ENCODE measurements around the gene PPM1A. TPM values are rescaled to one million over a fixed set of nuclear protein-coding genes. Genes with fewer than 3 reads are reported as not detected.

Gene PPM1A
- total RNA-seq, 1 experiment from 2014 or later = 41.7 TPM

DNA sequence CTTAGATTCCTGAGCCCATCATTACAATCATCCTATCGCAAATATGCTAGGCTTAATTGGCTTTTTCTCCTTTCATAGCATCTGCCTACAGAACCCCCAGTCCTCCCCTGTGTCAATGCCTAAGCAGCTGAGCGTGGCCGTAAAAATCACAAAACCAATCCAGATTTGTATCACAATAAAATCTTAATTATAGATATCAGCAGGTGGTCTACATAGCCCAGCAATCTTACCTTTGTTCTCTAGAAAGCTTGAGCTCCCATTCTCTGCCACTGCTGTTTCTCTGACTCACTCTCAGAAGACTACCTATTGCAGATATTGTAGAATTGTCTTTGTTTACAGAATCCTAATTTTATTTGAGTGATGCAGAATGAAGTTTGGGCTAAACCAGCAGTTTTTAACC is 37.9 kb upstream of the PPM1A start:
- Histone ChIP-seq H3K9ac (ENCODE audit: extremely low read depth, insufficient read length, low read length) (no peak overlapping the region), H2AFZ (ENCODE audit: low read length) (no peak overlapping the region), H4K20me1 (ENCODE audit: control insufficient read depth, insufficient read depth, insufficient read length) (no peaks in the 10 kb centered on the region), H3K4ac (ENCODE audit: low read depth, low read length) (no peak overlapping the region), H2BK120ac (ENCODE audit: low read depth, low read length, poor library complexity, severe bottlenecking) (no peak overlapping the region), H3K4me2 (ENCODE audit: insufficient read depth, insufficient read length, low read length) (no peak overlapping the region), H4K5ac (ENCODE audit: insufficient read length, low read depth, low read length) (no peak overlapping the region), H3K56ac (ENCODE audit: insufficient read length, low read depth, low read length) (no peak overlapping the region), H4K8ac (replicated peaks; ENCODE audit: insufficient read length, low read depth, low read length) (no peak overlapping the region), H3K23ac (ENCODE audit: insufficient read length, low read depth, low read length) (no peak overlapping the region), H3K18ac (ENCODE audit: insufficient read length, low read depth, low read length) (no peak overlapping the region), H3T11ph (ENCODE audit: low read length) (no peak overlapping the region), H2BK15ac (ENCODE audit: low read depth, low read length) (no peak overlapping the region), H2BK20ac (ENCODE audit: low read depth, low read length, poor library complexity, severe bottlenecking) (no peak overlapping the region), H3K27me3 (ENCODE audit: insufficient read depth, low read length) (no peaks in the 10 kb centered on the region), H2BK5ac (ENCODE audit: insufficient read length, low read length) (no peak overlapping the region), H3K9me3 (ENCODE audit: control insufficient read depth, low read depth, low read length) (no peaks in the 10 kb centered on the region), H2BK12ac (ENCODE audit: insufficient read length, low read depth, low read length) (no peak overlapping the region), H3K23me2 (ENCODE audit: insufficient read length, low read depth, low read length, poor library complexity, severe bottlenecking) (no peaks in the 10 kb centered on the region), H3K79me2 (ENCODE audit: insufficient read depth, low read length) (no peaks in the 10 kb centered on the region), H3K4me1 (ENCODE audit: insufficient read depth, low read length) (peaks cover 8% of the 10 kb centered on the region; the same call in 1 of the 2 replicates), H3K14ac (ENCODE audit: insufficient read depth, low read length) (no peak overlapping the region), H2AK5ac (ENCODE audit: insufficient read length, low read length) (no peak overlapping the region), H3K27ac (ENCODE audit: insufficient read length, low read depth, low read length) (no peak overlapping the region), H3K79me1 (ENCODE audit: insufficient read depth, low read depth, low read length, poor library complexity, severe bottlenecking) (no peaks in the 10 kb centered on the region), H4K91ac (ENCODE audit: insufficient read length, low read depth, low read length) (no peak overlapping the region)
- no peaks in the 10 kb centered on the region for H3K36me3 Mint-ChIP-seq (ENCODE audit: insufficient read depth in 1 of 3, low read depth in 3 of 3)
- no CpG with 5 or more reads among the region's 3 CpGs for WGBS (ENCODE audit: extremely low coverage, insufficient read length, low lambda C conversion rate)
- H3K9me3 Mint-ChIP-seq = no peaks in the 10 kb centered on the region
- H3K27ac Mint-ChIP-seq = peak overlapping the region in 1 of 3 experiments; percentile 26; a peak in 1 of 7 replicates
- H3K4me3 Mint-ChIP-seq = no peak overlapping the region
- no peak for DNase-seq
- TF ChIP-seq, protein P1, sequence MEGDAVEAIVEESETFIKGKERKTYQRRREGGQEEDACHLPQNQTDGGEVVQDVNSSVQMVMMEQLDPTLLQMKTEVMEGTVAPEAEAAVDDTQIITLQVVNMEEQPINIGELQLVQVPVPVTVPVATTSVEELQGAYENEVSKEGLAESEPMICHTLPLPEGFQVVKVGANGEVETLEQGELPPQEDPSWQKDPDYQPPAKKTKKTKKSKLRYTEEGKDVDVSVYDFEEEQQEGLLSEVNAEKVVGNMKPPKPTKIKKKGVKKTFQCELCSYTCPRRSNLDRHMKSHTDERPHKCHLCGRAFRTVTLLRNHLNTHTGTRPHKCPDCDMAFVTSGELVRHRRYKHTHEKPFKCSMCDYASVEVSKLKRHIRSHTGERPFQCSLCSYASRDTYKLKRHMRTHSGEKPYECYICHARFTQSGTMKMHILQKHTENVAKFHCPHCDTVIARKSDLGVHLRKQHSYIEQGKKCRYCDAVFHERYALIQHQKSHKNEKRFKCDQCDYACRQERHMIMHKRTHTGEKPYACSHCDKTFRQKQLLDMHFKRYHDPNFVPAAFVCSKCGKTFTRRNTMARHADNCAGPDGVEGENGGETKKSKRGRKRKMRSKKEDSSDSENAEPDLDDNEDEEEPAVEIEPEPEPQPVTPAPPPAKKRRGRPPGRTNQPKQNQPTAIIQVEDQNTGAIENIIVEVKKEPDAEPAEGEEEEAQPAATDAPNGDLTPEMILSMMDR (conservative IDR thresholded peaks at IDR 0.05) = no peak
- H3K4me1 Mint-ChIP-seq = peaks cover 12 to 18% of the 10 kb centered on the region in 2 experiments
- H3K27me3 Mint-ChIP-seq (ENCODE audit: low read depth) = no peaks in the 10 kb centered on the region; the same call in 1 of the 2 replicates

Data from H9 (cell line).